Measurements from ENCODE around the gene COL5A1. TPM values are rescaled to one million over a fixed set of nuclear protein-coding genes. Genes with fewer than 3 reads are reported as not detected.

Gene COL5A1
- polyA plus RNA-seq, 3 donors: 0.01 TPM; not detected in 2

DNA sequence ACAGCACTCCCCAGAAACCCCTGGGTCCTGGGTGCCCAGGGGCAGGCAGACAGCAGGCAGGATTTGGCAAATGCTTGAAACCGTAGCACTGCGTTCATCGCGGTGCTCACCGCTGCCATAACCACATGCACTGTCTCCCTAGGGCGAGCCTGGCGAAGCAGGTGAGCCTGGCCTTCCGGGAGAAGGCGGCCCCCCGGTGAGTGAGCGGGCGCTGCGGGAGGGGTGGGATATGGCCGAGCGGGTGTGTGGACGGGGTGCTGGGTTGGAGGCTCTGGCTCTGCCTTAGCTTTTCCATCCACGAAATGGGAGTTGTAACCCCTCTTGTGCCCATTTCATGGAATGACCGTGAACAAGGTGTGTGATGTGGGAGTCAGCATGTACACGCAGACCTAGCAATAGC lies 172.2 kb downstream of the COL5A1 start:
- Histone ChIP-seq H3K36me3 (replicated peaks in 1 of 2; ENCODE audit: control insufficient read depth in 1 of 2, insufficient read depth in 2 of 2, low read length in 2 of 2) (no peaks in the 10 kb centered on the region), H3K27ac (ENCODE audit: low read depth in 1 of 2, low read length in 2 of 2) (no peak overlapping the region), H3K27me3 (ENCODE audit: control insufficient read depth in 2 of 2, insufficient read depth in 2 of 2, low read length in 2 of 2) (no peaks in the 10 kb centered on the region), H3K79me2 (ENCODE audit: insufficient read depth, low read length) (no peaks in the 10 kb centered on the region), H3K9ac (ENCODE audit: insufficient read depth, low read length, poor library complexity, severe bottlenecking) (no peak overlapping the region), H3K4me3 (replicated peaks in 1 of 3; ENCODE audit: low read depth in 2 of 3, low read length in 3 of 3) (no peak overlapping the region), H3K4me1 (ENCODE audit: control insufficient read depth in 1 of 2, insufficient read depth in 2 of 2, low read length in 2 of 2) (no peaks in the 10 kb centered on the region), H3K4me2 (replicated peaks; ENCODE audit: extremely low read depth, low read length, poor library complexity, severe bottlenecking) (no peak overlapping the region), H3K9me3 (replicated peaks in 1 of 2; ENCODE audit: control insufficient read depth in 1 of 2, insufficient read depth in 1 of 2, low read length in 2 of 2) (no peaks in the 10 kb centered on the region), H4K20me1 (ENCODE audit: insufficient read depth, low read length) (no peaks in the 10 kb centered on the region), H2AFZ (ENCODE audit: insufficient read depth, low read depth, low read length, poor library complexity, severe bottlenecking) (no peak overlapping the region)
- Mint-ChIP-seq H3K27ac (peak overlapping the region in 1 of 7 donors; percentile 43), H3K27me3 (ENCODE audit: low read depth in 3 of 3) (peaks cover 3 to 5% (median 4%) of the 10 kb centered on the region in 3 donors), H3K36me3 (no peaks in the 10 kb centered on the region), H3K9me3 (peaks cover 0 to 2% (median 0%) of the 10 kb centered on the region in 7 donors), H3K4me3 (no peak overlapping the region), H3K4me1 (no peaks in the 10 kb centered on the region)
- no peak for DNase-seq
- TF ChIP-seq, protein P1, sequence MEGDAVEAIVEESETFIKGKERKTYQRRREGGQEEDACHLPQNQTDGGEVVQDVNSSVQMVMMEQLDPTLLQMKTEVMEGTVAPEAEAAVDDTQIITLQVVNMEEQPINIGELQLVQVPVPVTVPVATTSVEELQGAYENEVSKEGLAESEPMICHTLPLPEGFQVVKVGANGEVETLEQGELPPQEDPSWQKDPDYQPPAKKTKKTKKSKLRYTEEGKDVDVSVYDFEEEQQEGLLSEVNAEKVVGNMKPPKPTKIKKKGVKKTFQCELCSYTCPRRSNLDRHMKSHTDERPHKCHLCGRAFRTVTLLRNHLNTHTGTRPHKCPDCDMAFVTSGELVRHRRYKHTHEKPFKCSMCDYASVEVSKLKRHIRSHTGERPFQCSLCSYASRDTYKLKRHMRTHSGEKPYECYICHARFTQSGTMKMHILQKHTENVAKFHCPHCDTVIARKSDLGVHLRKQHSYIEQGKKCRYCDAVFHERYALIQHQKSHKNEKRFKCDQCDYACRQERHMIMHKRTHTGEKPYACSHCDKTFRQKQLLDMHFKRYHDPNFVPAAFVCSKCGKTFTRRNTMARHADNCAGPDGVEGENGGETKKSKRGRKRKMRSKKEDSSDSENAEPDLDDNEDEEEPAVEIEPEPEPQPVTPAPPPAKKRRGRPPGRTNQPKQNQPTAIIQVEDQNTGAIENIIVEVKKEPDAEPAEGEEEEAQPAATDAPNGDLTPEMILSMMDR (IDR thresholded peaks at IDR 0.05): no peak
- intact Hi-C loops (cut with micrococcal nuclease): no loop called here
- 96% methylated on average over 19 of the region's 19 CpGs for WGBS (ENCODE audit: insufficient coverage)

DNA sequence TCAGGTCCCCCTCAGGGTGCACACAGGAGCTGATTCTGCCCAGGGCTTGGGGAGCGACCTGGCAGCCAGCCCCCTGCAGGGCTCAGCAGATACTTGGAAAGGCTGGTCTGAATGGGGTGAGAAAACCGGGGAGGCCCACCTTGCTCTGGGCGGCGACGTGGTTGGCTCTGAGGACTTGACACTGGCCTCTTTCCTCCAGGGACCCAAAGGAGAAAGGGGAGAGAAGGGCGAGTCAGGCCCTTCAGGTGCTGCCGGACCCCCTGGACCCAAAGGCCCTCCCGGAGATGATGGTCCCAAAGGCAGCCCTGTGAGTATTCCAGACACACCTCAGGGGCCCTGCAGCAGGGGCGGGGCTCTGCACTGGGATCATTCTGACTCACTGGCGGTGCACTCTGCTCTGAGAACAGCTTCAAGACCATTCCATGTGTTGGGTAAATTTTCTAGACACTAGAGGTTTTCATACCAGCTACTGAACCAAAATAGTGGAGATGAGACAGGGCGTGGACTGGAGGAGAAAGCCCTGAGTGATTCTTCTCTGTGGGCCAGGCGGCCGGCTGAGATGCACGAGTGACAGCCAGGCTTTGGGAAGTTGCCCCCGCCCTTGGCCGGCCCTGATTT lies 173.1 kb downstream of the COL5A1 start:
- Histone ChIP-seq H2AFZ (ENCODE audit: insufficient read depth, low read depth, low read length, poor library complexity, severe bottlenecking) (no peak overlapping the region), H3K79me2 (ENCODE audit: insufficient read depth, low read length) (no peaks in the 10 kb centered on the region), H3K27ac (ENCODE audit: low read depth in 1 of 2, low read length in 2 of 2) (no peak overlapping the region), H3K27me3 (ENCODE audit: control insufficient read depth in 2 of 2, insufficient read depth in 2 of 2, low read length in 2 of 2) (no peaks in the 10 kb centered on the region), H3K4me1 (ENCODE audit: control insufficient read depth in 1 of 2, insufficient read depth in 2 of 2, low read length in 2 of 2) (no peaks in the 10 kb centered on the region), H3K9me3 (replicated peaks in 1 of 2; ENCODE audit: control insufficient read depth in 1 of 2, insufficient read depth in 1 of 2, low read length in 2 of 2) (no peaks in the 10 kb centered on the region), H4K20me1 (ENCODE audit: insufficient read depth, low read length) (no peaks in the 10 kb centered on the region), H3K36me3 (replicated peaks in 1 of 2; ENCODE audit: control insufficient read depth in 1 of 2, insufficient read depth in 2 of 2, low read length in 2 of 2) (no peaks in the 10 kb centered on the region), H3K9ac (ENCODE audit: insufficient read depth, low read length, poor library complexity, severe bottlenecking) (no peak overlapping the region), H3K4me2 (replicated peaks; ENCODE audit: extremely low read depth, low read length, poor library complexity, severe bottlenecking) (no peak overlapping the region), H3K4me3 (replicated peaks in 1 of 3; ENCODE audit: low read depth in 2 of 3, low read length in 3 of 3) (no peak overlapping the region)
- intact Hi-C loops (cut with micrococcal nuclease): no loop called here
- TF ChIP-seq, protein P1 (IDR thresholded peaks at IDR 0.05): no peak
- H3K36me3 Mint-ChIP-seq: no peaks in the 10 kb centered on the region
- no peak overlapping the region for H3K4me3 Mint-ChIP-seq
- no peak overlapping the region for H3K27ac Mint-ChIP-seq
- peaks cover 3 to 8% (median 5%) of the 10 kb centered on the region in 3 donors for H3K27me3 Mint-ChIP-seq (ENCODE audit: low read depth in 3 of 3)
- peaks cover 0 to 2% (median 0%) of the 10 kb centered on the region in 7 donors for H3K9me3 Mint-ChIP-seq
- WGBS (ENCODE audit: insufficient coverage): 95% methylated on average over 14 of the region's 16 CpGs
- no peak for DNase-seq
- no peaks in the 10 kb centered on the region for H3K4me1 Mint-ChIP-seq

Data from CD14-positive monocyte (primary cell).